Liver (tissue), 9 donors: ENCODE results near the gene PARVG. TPM values are rescaled to one million over a fixed set of nuclear protein-coding genes. Genes with fewer than 3 reads are reported as not detected.

Experiments used
- DNase-seq: peaks from one replicate; pipeline ENCODE4 v3.0.0-alpha.2; 2017; ENCODE audit warnings: low spot score
- H3K27ac ChIP-seq, 2 donors: one replicate each; pipeline ENCODE4 v1.7.0; 2013; ENCODE audit warnings: inconsistent platforms in 2 of 2, low read length in 2 of 2, control low read depth in 1 of 2, low read depth in 1 of 2, mild to moderate bottlenecking in 1 of 2
- H3K27me3 ChIP-seq, 4 donors: one replicate each; pipeline versions ENCODE4 v1.6.1 to v1.7.0; 2013; ENCODE audit warnings: low read length in 3 of 4, inconsistent platforms in 1 of 4, mild to moderate bottlenecking in 1 of 4, moderate library complexity in 1 of 4; ENCODE audit not compliant: control insufficient read depth in 4 of 4, insufficient read depth in 4 of 4
- H3K36me3 ChIP-seq, 4 donors: one replicate each; pipeline versions ENCODE4 v1.6.1 to v1.7.0; 2013; ENCODE audit warnings: low read length in 3 of 4, mild to moderate bottlenecking in 3 of 4, low read depth in 1 of 4, moderate library complexity in 1 of 4; ENCODE audit not compliant: control insufficient read depth in 4 of 4, insufficient read depth in 3 of 4
- H3K4me1 ChIP-seq, 4 donors: one replicate each; pipeline versions ENCODE4 v1.6.1 to v1.7.0; 2013; ENCODE audit warnings: low read length in 3 of 4, mild to moderate bottlenecking in 3 of 4, moderate library complexity in 1 of 4; ENCODE audit not compliant: control insufficient read depth in 4 of 4, insufficient read depth in 4 of 4
- H3K4me3 ChIP-seq, 3 donors: one replicate each; pipeline versions ENCODE4 v1.6.1 to v1.7.0; 2013; ENCODE audit warnings: low read length in 3 of 3, control low read depth in 1 of 3, low read depth in 1 of 3, mild to moderate bottlenecking in 1 of 3
- H3K9ac ChIP-seq, 2 donors: one replicate each; pipeline ENCODE4 v1.7.0; 2013; ENCODE audit warnings: low read length in 2 of 2, mild to moderate bottlenecking in 2 of 2, moderate library complexity in 2 of 2, control low read depth in 1 of 2, low read depth in 1 of 2
- H3K9me3 ChIP-seq, 4 donors: one replicate each; pipeline versions ENCODE4 v1.6.1 to v1.7.0; 2013; ENCODE audit warnings: low read length in 3 of 4; ENCODE audit not compliant: control insufficient read depth in 4 of 4
- ATF3 ChIP-seq: IDR thresholded peaks from 2 replicates; pipeline ENCODE4 v1.6.1; 2016; ENCODE audit warnings: antibody characterized with exemption
- CTCF ChIP-seq: fragments of 150-350 bp; IDR thresholded peaks from 2 replicates; pipeline ENCODE4 v1.5.1; 2017; ENCODE audit warnings: improper control_type of control experiment, low read depth, low read length; ENCODE audit not compliant: missing input control
- EGR1 ChIP-seq, 2 donors: IDR thresholded peaks; 2 replicates each; pipeline ENCODE4 v1.6.1; 2016 to 2018; ENCODE audit warnings: antibody characterized with exemption in 2 of 2, low read depth in 2 of 2
- FOXA1 ChIP-seq: IDR thresholded peaks from 2 replicates; pipeline ENCODE4 v1.6.1; 2016; ENCODE audit warnings: antibody characterized with exemption
- FOXA2 ChIP-seq: IDR thresholded peaks from 2 replicates; pipeline ENCODE4 v1.6.1; 2016; ENCODE audit warnings: antibody characterized with exemption
- GABPA ChIP-seq, 2 donors: IDR thresholded peaks in 1 of 2; conservative IDR thresholded peaks in 1 of 2; 2 replicates each; pipeline ENCODE4 v1.6.1; 2016; ENCODE audit warnings: antibody characterized with exemption in 2 of 2, mild to moderate bottlenecking in 1 of 2, moderate library complexity in 1 of 2
- HNF4A ChIP-seq, 2 donors: conservative IDR thresholded peaks; 2 replicates each; pipeline ENCODE4 v1.6.1; 2016; ENCODE audit warnings: antibody characterized with exemption in 2 of 2, mild to moderate bottlenecking in 2 of 2
- HNF4G ChIP-seq: IDR thresholded peaks from 2 replicates; pipeline ENCODE4 v1.6.1; 2016; ENCODE audit warnings: antibody characterized with exemption
- JUND ChIP-seq, 2 donors: IDR thresholded peaks; 2 replicates each; pipeline ENCODE4 v1.6.1; 2016; ENCODE audit warnings: antibody characterized with exemption in 2 of 2
- MAX ChIP-seq: IDR thresholded peaks from 2 replicates; pipeline ENCODE4 v1.6.1; 2016; ENCODE audit warnings: antibody characterized with exemption
- NR2F2 ChIP-seq: IDR thresholded peaks from 2 replicates; pipeline ENCODE4 v1.6.1; 2016; ENCODE audit warnings: antibody characterized with exemption
- RAD21 ChIP-seq, 2 donors: IDR thresholded peaks; 2 replicates each; pipeline ENCODE4 v1.6.1; 2016; ENCODE audit warnings: antibody characterized with exemption in 2 of 2, mild to moderate bottlenecking in 2 of 2
- REST ChIP-seq: IDR thresholded peaks from 2 replicates; pipeline ENCODE4 v1.6.1; 2016; ENCODE audit warnings: antibody characterized with exemption, mild to moderate bottlenecking
- RXRA ChIP-seq, 2 donors: IDR thresholded peaks; 2 replicates each; pipeline ENCODE4 v1.6.1; 2017 to 2018; ENCODE audit warnings: antibody characterized with exemption in 2 of 2, mild to moderate bottlenecking in 1 of 2
- SP1 ChIP-seq: IDR thresholded peaks from 2 replicates; pipeline ENCODE4 v1.6.1; 2018; ENCODE audit warnings: antibody characterized with exemption, mild to moderate bottlenecking
- TAF1 ChIP-seq: conservative IDR thresholded peaks from 2 replicates; pipeline ENCODE4 v1.6.1; 2016; ENCODE audit warnings: antibody characterized with exemption, mild to moderate bottlenecking
- YY1 ChIP-seq: IDR thresholded peaks from 2 replicates; pipeline ENCODE4 v1.6.1; 2016; ENCODE audit warnings: antibody characterized with exemption, mild to moderate bottlenecking
- WGBS: extraction: QIAGEN DNeasy Blood & Tissue Kit; methylation state at CpG from one replicate; pipeline ENCODE4 v1.1.7; 2013; 5-methylcytosine and 5-hydroxymethylcytosine counted together
- polyA plus RNA-seq, 2 donors: library from polyadenylated mRNA; stranded (reverse) in 1 of 2; unstranded in 1 of 2; fragments of 200-250 nt in 1 of 2; fragments of >200 nt in 1 of 2; fragmentation: Nextera tagmentation in 1 of 2; extraction: Ambion mirVana in 1 of 2; gene quantifications; one replicate each; pipeline versions ENCODE4 v1.2.1 to v1.2.3, GENCODE V29; 2013 to 2015
- total RNA-seq, 2 donors: library from RNA; depleted of rRNA; stranded (reverse); fragments of >200 nt; gene quantifications; one replicate each; pipeline ENCODE4 v1.2.3, GENCODE V29; 2014
- donor health status: healthy.
- donor health status: healthy.
- donor health status: healthy.
- donor health status: healthy.
- donor health status: healthy.

The PARVG gene
- total and polyA plus RNA-seq, 4 donors, result 4.0 to 12.1 (median 6.6) TPM

GRCh38 chr22:44157916-44158618, 22.7 kb upstream of the PARVG start:
- H3K4me1 ChIP-seq, result no peaks in the 10 kb centered on the region
- H3K4me3 ChIP-seq, result no peak overlapping the region
- no peak overlapping the region for H3K9ac ChIP-seq
- no peaks in the 10 kb centered on the region for H3K27me3 ChIP-seq
- DNase-seq, result no peak
- H3K27ac ChIP-seq, result no peak overlapping the region
- TF ChIP-seq JUND (IDR thresholded peaks at IDR 0.05) (no peak), HNF4G (no peak), RAD21 (IDR thresholded peaks at IDR 0.05) (no peak), FOXA2 (no peak), GABPA (IDR thresholded peaks at IDR 0.05 in 1 of 2, conservative IDR thresholded peaks at IDR 0.05 in 1 of 2) (no peak), TAF1 (no peak), RXRA (IDR thresholded peaks at IDR 0.05) (no peak), HNF4A (conservative IDR thresholded peaks at IDR 0.05) (no peak), YY1 (no peak), SP1 (no peak), REST (no peak), CTCF (no peak), ATF3 (no peak), MAX (no peak), FOXA1 (no peak), EGR1 (IDR thresholded peaks at IDR 0.05; ENCODE audit: low read depth in 2 of 2) (no peak)
- 92% methylated on average over 13 of the region's 13 CpGs for WGBS
- peaks cover 0 to 3% (median 0%) of the 10 kb centered on the region in 4 donors for H3K36me3 ChIP-seq
- no peaks in the 10 kb centered on the region for H3K9me3 ChIP-seq

- 80% methylated on average over 8 of the region's 8 CpGs for WGBS
- no peaks in the 10 kb centered on the region for H3K9me3 ChIP-seq
- no peaks in the 10 kb centered on the region for H3K27me3 ChIP-seq
- H3K4me3 ChIP-seq, result no peak overlapping the region
- no peaks in the 10 kb centered on the region for H3K4me1 ChIP-seq
- H3K36me3 ChIP-seq, result peaks cover 0 to 3% (median 0%) of the 10 kb centered on the region in 4 donors
- no peak for DNase-seq
- H3K9ac ChIP-seq, result no peak overlapping the region
- no peak overlapping the region for H3K27ac ChIP-seq
- no peak for TF ChIP-seq REST
- TF ChIP-seq TAF1, result no peak
- no peak for TF ChIP-seq NR2F2
- no peak for TF ChIP-seq CTCF
- no peak for TF ChIP-seq YY1
- TF ChIP-seq ATF3, result no peak
- no peak for TF ChIP-seq SP1
- no peak for TF ChIP-seq GABPA (IDR thresholded peaks at IDR 0.05 in 1 of 2, conservative IDR thresholded peaks at IDR 0.05 in 1 of 2)
- TF ChIP-seq EGR1 (IDR thresholded peaks at IDR 0.05; ENCODE audit: low read depth in 2 of 2), result no peak
- TF ChIP-seq FOXA2, result no peak
- TF ChIP-seq HNF4G, result no peak
- no peak for TF ChIP-seq HNF4A (conservative IDR thresholded peaks at IDR 0.05)
These were observed 21.9 kb upstream of the PARVG start for GRCh38 chr22:44158816-44159215.
